Lower leg skin (tissue), 3 donors: ENCODE results near the gene PROZ.

Experiments
- POLR2A ChIP-seq, 2 donors: fragments of 450-650 bp; IDR thresholded peaks; one replicate each; pipeline ENCODE4 v1.6.1; 2016 to 2017; ENCODE audit warnings: antibody characterized with exemption in 2 of 2, mild to moderate bottlenecking in 1 of 2, moderate library complexity in 1 of 2
- TF ChIP-seq, protein P1 (sequence below), 3 donors: fragments of 450-650 bp; IDR thresholded peaks; one replicate each; pipeline ENCODE4 v1.5.1; 2016; ENCODE audit warnings: antibody characterized with exemption in 3 of 3, mild to moderate bottlenecking in 3 of 3, moderate library complexity in 2 of 3

DNA sequence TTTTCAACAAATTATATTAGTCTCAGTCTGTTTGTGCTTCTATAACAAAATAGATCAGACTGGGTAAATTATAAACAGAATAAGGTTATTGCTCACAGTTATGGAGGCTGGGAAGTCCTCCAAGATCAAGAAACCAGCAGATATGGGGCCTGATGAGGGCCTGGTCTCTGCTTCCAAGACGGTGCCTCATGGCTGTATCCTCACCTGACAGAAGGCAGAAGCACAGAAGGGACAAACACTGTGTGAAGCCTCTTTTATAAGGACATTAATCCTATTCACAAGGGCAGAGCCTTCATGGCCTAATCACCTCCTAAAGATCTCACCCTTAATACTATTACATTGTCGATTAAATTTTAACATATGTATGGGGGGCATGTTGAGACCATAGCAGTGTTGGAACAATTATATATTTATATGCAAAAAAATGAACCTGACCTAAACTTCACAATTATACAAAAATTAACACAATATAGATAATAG, 23.1 kb upstream of the PROZ start:
- TF ChIP-seq, protein P1, sequence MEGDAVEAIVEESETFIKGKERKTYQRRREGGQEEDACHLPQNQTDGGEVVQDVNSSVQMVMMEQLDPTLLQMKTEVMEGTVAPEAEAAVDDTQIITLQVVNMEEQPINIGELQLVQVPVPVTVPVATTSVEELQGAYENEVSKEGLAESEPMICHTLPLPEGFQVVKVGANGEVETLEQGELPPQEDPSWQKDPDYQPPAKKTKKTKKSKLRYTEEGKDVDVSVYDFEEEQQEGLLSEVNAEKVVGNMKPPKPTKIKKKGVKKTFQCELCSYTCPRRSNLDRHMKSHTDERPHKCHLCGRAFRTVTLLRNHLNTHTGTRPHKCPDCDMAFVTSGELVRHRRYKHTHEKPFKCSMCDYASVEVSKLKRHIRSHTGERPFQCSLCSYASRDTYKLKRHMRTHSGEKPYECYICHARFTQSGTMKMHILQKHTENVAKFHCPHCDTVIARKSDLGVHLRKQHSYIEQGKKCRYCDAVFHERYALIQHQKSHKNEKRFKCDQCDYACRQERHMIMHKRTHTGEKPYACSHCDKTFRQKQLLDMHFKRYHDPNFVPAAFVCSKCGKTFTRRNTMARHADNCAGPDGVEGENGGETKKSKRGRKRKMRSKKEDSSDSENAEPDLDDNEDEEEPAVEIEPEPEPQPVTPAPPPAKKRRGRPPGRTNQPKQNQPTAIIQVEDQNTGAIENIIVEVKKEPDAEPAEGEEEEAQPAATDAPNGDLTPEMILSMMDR (IDR thresholded peaks at IDR 0.05) = no peak
- TF ChIP-seq POLR2A (IDR thresholded peaks at IDR 0.05) = no peak
